A549 treated with AZD9567 at 1 μM for 4 hours (cell line): ENCODE data around the gene PRIM2. TPM values are rescaled to one million over a fixed set of nuclear protein-coding genes. Genes with fewer than 3 reads are reported as not detected.

Experiments
- total RNA-seq: library from RNA; stranded (reverse); fragments of 200-300 nt; extraction: Qiagen RNA extraction; gene quantifications from 5 replicates; pipeline ENCODE4 v1.2.3, GENCODE V29; 2022; ENCODE audit not compliant: insufficient read depth

Gene PRIM2
- 11.6 to 20.5 TPM (median 12.0 TPM) in 5 replicates for total RNA-seq

GRCh38 chr6:57317060-57317943 lies at the start of gene PRIM2:
PRIM2 (plus strand) TSS chr6:57317630; CDS start chr6:57318446, 816 bp downstream.

Other genes starting within 250 kb of the PRIM2 start
- gene ZNF451, start 227.4 kb upstream of the PRIM2 start, total RNA-seq = 7.8 to 14.4 TPM (median 9.9 TPM) in 5 replicates
- gene BAG2, start 145.3 kb upstream of the PRIM2 start, total RNA-seq = 7.2 to 7.9 TPM (median 7.8 TPM) in 5 replicates
- 6.6 to 16.4 TPM (median 8.7 TPM) in 5 replicates for gene RAB23, start 95.3 kb upstream of the PRIM2 start, total RNA-seq